ENCODE data around the gene LMLN.
"Not testable (repeated sequence)": the region's sequence is repeated elsewhere in the genome, so short reads cannot be mapped to it uniquely, and the experiment has no call there.

The LMLN gene

GRCh38 chr3:197955892-197956477 is 4.0 kb upstream of the LMLN start:
- in situ Hi-C loops (cut with MboI; ENCODE audit: low pct_unique_long_range_greater_than_20kb, low sequenced_read_pairs): no loop called here
- DNase-seq: no peak

DNA sequence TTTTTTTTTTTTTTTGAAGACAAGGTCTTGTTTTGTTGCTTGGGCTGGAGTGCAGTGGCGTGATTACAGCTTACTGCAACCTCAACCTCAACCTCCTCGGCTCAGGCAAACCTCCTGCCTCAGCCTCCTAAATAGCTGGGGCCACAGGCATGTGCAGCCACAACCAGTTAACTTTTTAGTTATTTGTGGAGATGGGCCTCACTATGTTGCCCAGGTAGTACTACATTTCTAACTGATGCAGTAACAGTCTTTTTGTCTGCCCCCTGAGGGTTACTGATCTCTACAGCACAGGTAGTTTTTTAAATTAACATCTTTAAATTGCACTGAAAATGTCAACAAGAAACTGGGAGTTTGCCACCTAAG is 3.4 kb upstream of the LMLN start:
- DNase-seq: no peak
- in situ Hi-C loops (cut with MboI; ENCODE audit: low pct_unique_long_range_greater_than_20kb, low sequenced_read_pairs): no loop called here

GRCh38 chr3:197957790-197958133 is 2.3 kb upstream of the LMLN start:
- in situ Hi-C loops (cut with MboI; ENCODE audit: low pct_unique_long_range_greater_than_20kb, low sequenced_read_pairs): no loop called here
- no peak for DNase-seq

- DNase-seq: peak; percentile 54
- in situ Hi-C loops (cut with MboI; ENCODE audit: low pct_unique_long_range_greater_than_20kb, low sequenced_read_pairs): no loop called here
Measured at GRCh38 chr3:197958346-197958745, 1.7 kb upstream of the LMLN start.

GRCh38 chr3:197958848-197959247 is 1.2 kb upstream of the LMLN start:
- in situ Hi-C loops (cut with MboI; ENCODE audit: low pct_unique_long_range_greater_than_20kb, low sequenced_read_pairs): not testable (repeated sequence)

DNA sequence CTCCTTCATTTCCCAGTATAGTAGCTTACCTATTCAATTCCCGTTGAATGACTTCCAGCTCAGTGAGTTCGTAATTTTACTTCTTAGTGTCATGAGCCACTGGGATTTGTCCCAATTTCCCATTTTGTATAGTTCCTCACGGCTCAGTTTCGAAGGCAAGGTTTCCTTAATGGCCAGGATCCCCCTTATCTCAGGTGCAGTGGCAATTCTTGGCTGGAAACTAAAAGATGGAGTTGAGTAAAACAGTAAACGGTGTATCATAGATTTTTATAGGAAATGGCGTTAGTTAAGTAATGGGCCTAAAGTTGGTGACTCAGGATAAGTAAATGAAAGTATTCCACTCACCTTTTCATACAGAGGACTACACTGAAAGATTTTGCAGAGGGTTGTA is 522 bp upstream of the LMLN start:
- in situ Hi-C loops (cut with MboI; ENCODE audit: low pct_unique_long_range_greater_than_20kb, low sequenced_read_pairs): no loop called here
- DNase-seq: no peak

More at GRCh38 chr3:197958848-197959247, 1.2 kb upstream of the LMLN start:
- not testable (repeated sequence) for DNase-seq

GRCh38 chr3:197960694-197961581 is 921 bp downstream of the LMLN start:
- DNase-seq: no peak
- in situ Hi-C loops (cut with MboI; ENCODE audit: low pct_unique_long_range_greater_than_20kb, low sequenced_read_pairs): no loop called here

DNA sequence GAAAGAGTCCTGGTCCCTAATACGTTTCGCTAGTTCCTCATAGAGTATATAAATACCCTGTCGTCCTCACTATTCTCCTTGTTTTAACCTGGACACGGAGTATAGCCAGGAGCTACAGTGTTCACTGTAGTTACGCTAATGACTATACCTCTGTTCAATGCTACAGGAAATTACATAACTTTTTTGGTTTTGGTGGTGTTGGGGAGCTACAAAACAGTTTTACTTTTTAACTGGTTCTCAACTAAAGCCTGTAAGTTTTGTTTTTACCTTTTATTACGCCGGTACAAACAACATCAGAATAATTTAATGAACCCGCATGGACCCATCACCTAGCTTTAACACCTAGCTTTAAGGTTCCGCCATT is 1.5 kb downstream of the LMLN start:
- in situ Hi-C loops (cut with MboI; ENCODE audit: low pct_unique_long_range_greater_than_20kb, low sequenced_read_pairs): no loop called here
- DNase-seq: no peak

DNA sequence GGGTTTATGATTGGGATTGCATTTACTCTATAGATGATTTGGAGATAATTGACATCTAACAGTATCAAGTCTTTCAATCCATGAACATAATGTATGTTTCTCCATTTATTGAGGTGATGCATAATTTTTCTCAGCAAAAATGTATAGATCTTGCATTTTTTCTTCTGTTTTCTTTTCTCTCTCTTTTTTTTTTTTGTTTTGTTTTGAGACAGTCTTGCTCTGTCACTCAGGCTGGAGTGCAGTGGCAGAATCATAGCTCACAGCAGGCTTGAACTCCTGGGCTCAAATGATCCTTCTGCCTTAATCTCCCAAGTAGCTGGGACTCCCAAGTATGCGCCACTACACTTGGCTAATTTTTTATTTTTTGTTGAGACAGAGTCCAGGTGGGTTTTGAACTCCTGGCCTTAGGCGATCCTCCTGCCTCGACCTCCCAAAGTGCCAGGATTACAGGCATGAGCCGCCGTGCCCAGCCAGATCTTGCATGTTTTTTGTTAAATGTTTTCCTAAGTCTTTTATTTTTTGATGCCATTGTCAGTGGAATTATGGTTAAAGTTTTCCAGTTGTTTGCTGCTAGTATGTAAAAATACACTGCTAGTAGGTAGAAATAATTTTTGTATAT is 3.1 kb downstream of the LMLN start:
- in situ Hi-C loops (cut with MboI; ENCODE audit: low pct_unique_long_range_greater_than_20kb, low sequenced_read_pairs): no loop called here
- DNase-seq: no peak

- in situ Hi-C loops (cut with MboI; ENCODE audit: low pct_unique_long_range_greater_than_20kb, low sequenced_read_pairs); DNase-seq: not testable (repeated sequence)
Measured at GRCh38 chr3:197967337-197967989, 7.4 kb downstream of the LMLN start.

GRCh38 chr3:197970588-197970987 is 10.6 kb downstream of the LMLN start:
- in situ Hi-C loops (cut with MboI; ENCODE audit: low pct_unique_long_range_greater_than_20kb, low sequenced_read_pairs): no loop called here
- DNase-seq: no peak

DNA sequence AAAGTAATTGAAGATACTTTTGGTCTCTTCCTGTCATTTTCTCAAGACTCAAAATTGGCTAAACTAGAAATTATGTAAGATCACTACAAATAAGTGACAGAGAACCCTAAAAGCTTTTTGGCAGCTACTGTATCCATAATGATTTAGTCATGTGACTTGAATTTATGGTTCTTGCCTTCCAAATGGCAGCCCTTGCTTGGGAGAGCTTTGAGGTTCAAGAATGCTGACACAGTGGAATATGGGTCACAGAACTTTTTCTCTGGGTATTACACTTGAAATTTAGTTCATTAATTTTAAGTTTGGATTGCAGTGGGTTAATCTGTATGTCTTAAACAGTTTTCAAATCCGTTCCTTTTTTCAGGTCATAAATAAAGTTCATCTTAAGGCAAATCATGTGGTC is 14.0 kb downstream of the LMLN start:
- DNase-seq: no peak
- in situ Hi-C loops (cut with MboI; ENCODE audit: low pct_unique_long_range_greater_than_20kb, low sequenced_read_pairs): no loop called here

DNA sequence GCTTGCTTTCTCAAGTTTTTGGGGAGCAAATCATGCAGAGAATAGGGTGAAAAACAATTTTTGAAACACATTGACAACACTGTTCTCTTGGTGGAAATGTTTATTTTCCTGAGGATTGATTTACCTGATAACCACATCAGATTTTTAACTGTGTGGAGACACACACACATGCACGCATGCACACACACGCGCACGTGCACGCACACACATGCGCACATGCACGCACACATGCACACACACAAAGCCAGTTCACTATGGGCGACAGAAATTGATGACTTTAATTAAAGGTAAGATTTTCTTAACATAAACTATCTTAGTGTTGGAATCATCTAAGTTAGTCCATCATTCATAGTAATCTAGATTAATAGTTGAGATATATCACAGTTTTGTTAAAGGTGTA is 15.3 kb downstream of the LMLN start:
- in situ Hi-C loops (cut with MboI; ENCODE audit: low pct_unique_long_range_greater_than_20kb, low sequenced_read_pairs): no loop called here
- DNase-seq: no peak

DNA sequence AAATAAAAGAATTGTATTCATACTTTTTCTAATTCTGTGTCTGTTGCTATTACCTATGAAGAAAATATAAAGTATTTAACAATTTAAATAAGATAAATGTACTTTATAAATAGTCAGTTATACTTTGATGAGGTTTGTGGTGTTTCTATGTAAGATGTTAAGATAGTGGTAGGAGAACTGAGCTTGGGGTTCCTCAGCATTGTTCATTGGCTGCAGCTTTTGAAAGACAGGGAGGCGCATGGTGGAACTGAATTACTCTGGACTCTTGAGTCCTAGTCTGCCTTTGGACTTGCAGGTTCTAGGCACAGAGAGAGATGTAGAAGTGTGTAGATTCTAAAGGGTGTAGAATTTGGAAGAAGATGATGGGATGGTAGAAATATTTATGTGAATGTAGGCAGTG is 23.1 kb downstream of the LMLN start:
- DNase-seq: no peak
- in situ Hi-C loops (cut with MboI; ENCODE audit: low pct_unique_long_range_greater_than_20kb, low sequenced_read_pairs): no loop called here

DNA sequence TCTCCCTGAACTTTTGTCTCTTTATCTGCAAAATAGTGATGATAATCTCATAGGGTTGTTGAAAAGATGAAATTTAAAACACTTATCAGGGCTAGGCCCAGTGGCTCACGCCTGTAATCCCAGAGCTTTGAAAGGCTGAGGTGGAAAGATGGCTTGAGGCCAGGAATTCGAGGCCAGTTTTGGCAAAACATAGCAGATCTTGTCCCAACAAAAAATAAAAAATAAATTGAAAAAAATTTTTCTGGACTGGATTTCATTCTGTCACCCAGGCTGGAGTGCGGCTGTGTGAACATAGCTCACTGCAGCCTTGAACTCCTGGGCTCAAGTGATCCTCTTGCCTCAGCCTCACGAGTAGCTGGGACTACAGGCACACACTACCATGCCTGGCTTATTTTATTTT is 29.6 kb downstream of the LMLN start:
- in situ Hi-C loops (cut with MboI; ENCODE audit: low pct_unique_long_range_greater_than_20kb, low sequenced_read_pairs): no loop called here
- no peak for DNase-seq

DNA sequence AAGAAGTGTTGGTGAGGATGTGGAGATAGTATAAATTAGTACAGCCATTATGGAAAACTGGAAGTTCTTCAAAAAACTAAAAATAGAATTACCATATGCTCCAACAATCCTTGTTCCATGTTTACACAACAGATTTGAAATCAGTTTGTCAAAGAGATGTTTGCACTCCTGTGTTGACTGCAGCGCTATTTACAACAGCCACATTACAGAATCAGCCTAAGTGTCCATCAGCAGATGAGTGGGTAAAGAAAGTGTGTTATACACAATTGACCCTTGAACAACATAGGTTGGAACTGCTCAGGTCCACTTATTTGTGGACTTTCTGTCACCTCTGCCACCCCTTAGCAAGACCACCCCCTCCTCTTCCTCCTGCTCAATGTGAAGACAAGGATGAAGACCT is 34.7 kb downstream of the LMLN start:
- in situ Hi-C loops (cut with MboI; ENCODE audit: low pct_unique_long_range_greater_than_20kb, low sequenced_read_pairs): no loop called here
- no peak for DNase-seq

- DNase-seq: no peak
- in situ Hi-C loops (cut with MboI; ENCODE audit: low pct_unique_long_range_greater_than_20kb, low sequenced_read_pairs): no loop called here
Measured at GRCh38 chr3:197996855-197997254, 36.8 kb downstream of the LMLN start.

DNA sequence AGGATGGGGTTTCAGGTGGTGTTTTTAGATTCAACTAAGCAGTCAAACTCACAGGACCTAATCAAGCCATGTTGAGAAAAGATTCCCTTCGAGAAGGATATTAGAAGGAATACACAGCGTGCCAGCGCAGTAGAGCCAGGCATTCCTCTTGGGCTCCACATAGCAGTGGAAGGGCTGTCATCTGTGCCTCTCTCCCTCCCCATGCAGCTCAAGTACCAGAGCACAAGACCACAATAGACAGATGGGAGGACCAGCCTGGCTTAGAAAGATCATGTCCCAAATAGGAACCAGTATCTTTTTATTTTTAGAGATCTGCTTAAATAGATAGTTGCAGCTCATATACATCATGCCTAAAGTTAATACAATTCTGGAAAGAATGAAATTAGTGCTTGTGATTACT is 37.9 kb downstream of the LMLN start:
- in situ Hi-C loops (cut with MboI; ENCODE audit: low pct_unique_long_range_greater_than_20kb, low sequenced_read_pairs): no loop called here

GRCh38 chr3:198017090-198017489 is 57.1 kb downstream of the LMLN start:
- in situ Hi-C loops (cut with MboI; ENCODE audit: low pct_unique_long_range_greater_than_20kb, low sequenced_read_pairs): no loop called here
- DNase-seq: no peak

More for the DNA sequence above, 37.9 kb downstream of the LMLN start:
- no peak for DNase-seq

- in situ Hi-C loops (cut with MboI; ENCODE audit: low pct_unique_long_range_greater_than_20kb, low sequenced_read_pairs): no loop called here
- DNase-seq: no peak
Measured at GRCh38 chr3:198018416-198018815, 58.4 kb downstream of the LMLN start.

Data from KBM-7 (cell line).